HFF-Myc (cell line): ENCODE results near the gene ZSWIM8.
A peak's percentile ranks its signal among the peaks of the same experiment; 100 is the strongest.

Experiments used
- DNase-seq: peaks from one replicate; pipeline ENCODE4 v3.0.0-alpha.2; 2011; ENCODE audit warnings: low read depth; ENCODE audit errors: extremely low read depth
- H3K4me3 ChIP-seq: replicated peaks from 2 replicates; pipeline ENCODE4 v1.5.1; 2011; ENCODE audit warnings: low read depth, mild to moderate bottlenecking, control low read depth, low read length
- CTCF ChIP-seq: IDR thresholded peaks from 2 replicates; pipeline ENCODE4 v1.5.1; 2012; ENCODE audit warnings: mild to moderate bottlenecking, low read depth, low read length, control low read depth; ENCODE audit errors: missing control alignments

The ZSWIM8 gene

GRCh38 chr10:73809061-73809818, 23.8 kb downstream of the ZSWIM8 start:
- no peak overlapping the region for H3K4me3 ChIP-seq
- no peak for DNase-seq
- TF ChIP-seq CTCF: no peak

DNA sequence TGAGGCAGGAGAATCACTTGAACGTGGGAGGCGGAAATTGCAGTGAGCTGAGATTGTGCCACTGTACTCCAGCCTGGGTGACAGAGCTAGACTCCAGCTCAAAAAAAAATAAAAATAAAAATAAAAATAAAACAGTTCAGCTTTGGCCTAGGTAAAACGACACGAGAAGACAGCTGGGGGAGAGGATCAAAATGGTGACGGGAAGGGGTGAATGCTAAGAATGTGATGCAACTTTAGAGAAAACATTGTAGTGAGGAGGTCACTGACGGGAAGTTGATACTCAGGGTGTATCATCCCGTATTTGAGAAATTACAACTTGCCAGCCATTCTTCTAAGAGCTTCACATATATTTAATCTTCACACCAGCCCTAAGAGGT, 24.9 kb downstream of the ZSWIM8 start:
- no peak for DNase-seq
- no peak for TF ChIP-seq CTCF
- peak overlapping the region; percentile 66 for H3K4me3 ChIP-seq

DNA sequence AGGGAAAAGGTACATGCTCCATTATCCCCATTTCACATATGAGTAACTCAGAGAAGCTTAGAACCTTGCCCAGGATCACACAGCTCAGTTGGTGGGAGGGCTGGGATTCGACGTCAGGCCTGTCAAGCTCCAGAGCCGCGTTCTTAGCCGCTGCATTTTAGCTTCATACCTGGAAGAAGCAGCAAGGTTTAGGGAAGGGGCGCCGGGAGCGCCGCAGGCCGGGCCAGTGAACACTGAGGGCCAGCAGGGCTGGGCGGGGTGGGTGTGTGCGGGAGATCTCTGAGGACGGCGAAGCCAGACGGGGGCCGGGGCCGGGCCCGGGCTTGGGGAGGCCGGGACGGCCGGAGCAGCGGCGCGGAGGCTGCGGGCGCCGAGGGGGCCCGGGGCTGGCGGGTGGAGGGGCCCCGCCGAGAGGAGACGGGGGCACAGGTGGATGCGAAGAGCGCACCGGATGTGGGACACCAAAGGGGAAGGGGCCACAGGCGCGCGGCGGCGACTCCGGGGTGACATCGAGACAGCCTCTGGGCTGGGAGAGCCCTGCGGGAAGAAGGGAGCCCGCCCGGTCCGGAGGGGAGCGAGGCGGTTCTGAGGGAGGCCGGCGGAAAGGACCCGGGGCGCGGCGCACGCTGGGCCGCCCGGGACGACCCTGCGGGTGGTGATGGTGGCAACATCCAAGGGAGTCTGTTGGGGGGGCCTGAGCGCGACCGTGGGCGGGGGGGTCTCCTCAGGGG, 25.5 kb downstream of the ZSWIM8 start:
- DNase-seq: no peak
- peak overlapping the region; percentile 66 for H3K4me3 ChIP-seq
- no peak for TF ChIP-seq CTCF

GRCh38 chr10:73812657-73813056, 27.3 kb downstream of the ZSWIM8 start:
- no peak for DNase-seq
- no peak for TF ChIP-seq CTCF

GRCh38 chr10:73813333-73813732, 27.9 kb downstream of the ZSWIM8 start:
- no peak for DNase-seq
- TF ChIP-seq CTCF: no peak
- H3K4me3 ChIP-seq: no peak overlapping the region

More at GRCh38 chr10:73812657-73813056, 27.3 kb downstream of the ZSWIM8 start:
- H3K4me3 ChIP-seq: no peak overlapping the region

GRCh38 chr10:73814276-73814895, 29.0 kb downstream of the ZSWIM8 start:
- no peak for DNase-seq
- no peak overlapping the region for H3K4me3 ChIP-seq
- TF ChIP-seq CTCF: no peak
